Esophagus squamous epithelium (tissue), 4 donors: Measurements from ENCODE around the gene AK9.

ENCODE experiments used
- POLR2A ChIP-seq, 4 donors: fragments of 450-650 bp; IDR thresholded peaks; one replicate each; pipeline ENCODE4 v1.6.1; 2017; ENCODE audit warnings: antibody characterized with exemption in 4 of 4, mild to moderate bottlenecking in 4 of 4, moderate library complexity in 3 of 4
- TF ChIP-seq, protein P1 (sequence below), 6 experiments: fragments of 450-650 bp in 4 of 6; fragments of 200-600 bp in 2 of 6; sonication (generic) in 2 of 6; IDR thresholded peaks; one replicate each; pipeline ENCODE4 v1.5.1; 2016 to 2019; ENCODE audit warnings: antibody characterized with exemption in 6 of 6, mild to moderate bottlenecking in 4 of 6, moderate library complexity in 4 of 6

DNA sequence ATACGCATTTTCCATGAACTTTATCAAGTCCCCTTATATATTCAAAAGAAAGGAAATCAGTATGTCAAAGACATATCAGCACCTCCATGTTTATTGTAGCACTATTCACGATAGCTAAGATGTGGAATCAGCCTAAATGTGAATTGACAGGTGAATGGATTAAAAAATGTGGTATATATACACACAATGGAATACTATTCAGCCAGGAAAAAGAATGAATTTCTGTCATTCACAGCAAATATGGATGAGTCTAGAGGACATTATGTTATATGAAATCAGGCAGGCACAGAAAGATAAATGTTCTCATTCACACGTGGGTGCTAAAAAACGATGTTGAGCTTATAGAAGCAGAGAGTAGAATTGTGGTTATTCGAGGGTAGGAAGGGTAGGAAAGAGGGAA is 5.4 kb upstream of the AK9 start:
- TF ChIP-seq POLR2A (IDR thresholded peaks at IDR 0.05), result no peak
- TF ChIP-seq, protein P1, sequence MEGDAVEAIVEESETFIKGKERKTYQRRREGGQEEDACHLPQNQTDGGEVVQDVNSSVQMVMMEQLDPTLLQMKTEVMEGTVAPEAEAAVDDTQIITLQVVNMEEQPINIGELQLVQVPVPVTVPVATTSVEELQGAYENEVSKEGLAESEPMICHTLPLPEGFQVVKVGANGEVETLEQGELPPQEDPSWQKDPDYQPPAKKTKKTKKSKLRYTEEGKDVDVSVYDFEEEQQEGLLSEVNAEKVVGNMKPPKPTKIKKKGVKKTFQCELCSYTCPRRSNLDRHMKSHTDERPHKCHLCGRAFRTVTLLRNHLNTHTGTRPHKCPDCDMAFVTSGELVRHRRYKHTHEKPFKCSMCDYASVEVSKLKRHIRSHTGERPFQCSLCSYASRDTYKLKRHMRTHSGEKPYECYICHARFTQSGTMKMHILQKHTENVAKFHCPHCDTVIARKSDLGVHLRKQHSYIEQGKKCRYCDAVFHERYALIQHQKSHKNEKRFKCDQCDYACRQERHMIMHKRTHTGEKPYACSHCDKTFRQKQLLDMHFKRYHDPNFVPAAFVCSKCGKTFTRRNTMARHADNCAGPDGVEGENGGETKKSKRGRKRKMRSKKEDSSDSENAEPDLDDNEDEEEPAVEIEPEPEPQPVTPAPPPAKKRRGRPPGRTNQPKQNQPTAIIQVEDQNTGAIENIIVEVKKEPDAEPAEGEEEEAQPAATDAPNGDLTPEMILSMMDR (IDR thresholded peaks at IDR 0.05), result no peak
